RWPE1 (cell line): ENCODE data around the gene FCRL3.

ENCODE experiments used
- CTCF ChIA-PET: fragments of 350-600 bp; sonication (Branson Sonifier 250); formaldehyde crosslinking; extraction: SDS; loops from one replicate; lab custom pipeline; 2021; lab: Yijun Ruan, JAX
- POLR2A ChIA-PET: fragments of 400-600 bp; formaldehyde crosslinking; extraction: SDS; loops from one replicate; lab custom pipeline; 2020; ENCODE audit warnings: antibody characterized with exemption; ENCODE audit not compliant: low non-redundant PET; lab: Yijun Ruan, JAX
- DNase-seq: peaks from one replicate; pipeline ENCODE4 v3.0.0; 2012; ENCODE audit warnings: low spot score
- H3K27ac ChIP-seq: fragments of 450-650 bp; 2 replicates; pipeline ENCODE4 v1.5.1; 2017
- CTCF ChIP-seq: fragments of 450-650 bp; conservative IDR thresholded peaks from 2 replicates; pipeline ENCODE4 v1.5.1; 2017; ENCODE audit warnings: low read depth, mild to moderate bottlenecking

Gene FCRL3

GRCh38 chr1:157703981-157704380, 3.4 kb upstream of the FCRL3 start:
- H3K27ac ChIP-seq = no peak overlapping the region
- TF ChIP-seq CTCF = no peak
- DNase-seq = no peak
- CTCF ChIA-PET = no interaction called here
- POLR2A ChIA-PET = no interaction called here

- TF ChIP-seq CTCF = no peak
- POLR2A ChIA-PET = no interaction called here
- no peak for DNase-seq
- no peak overlapping the region for H3K27ac ChIP-seq
- CTCF ChIA-PET = interaction anchor here (0.6 to 2.1 kb wide), 2 partner anchors 11 to 79 kb away, joined by 4 to 6 read pairs; no protein-coding TSS in a partner anchor
These were observed 1.8 kb upstream of the FCRL3 start for GRCh38 chr1:157702308-157702825.

GRCh38 chr1:157700305-157700704, 264 bp downstream of the FCRL3 start:
- no peak for TF ChIP-seq CTCF
- POLR2A ChIA-PET = no interaction called here
- no peak for DNase-seq
- H3K27ac ChIP-seq = no peak overlapping the region
- CTCF ChIA-PET = interaction anchor here (0.7 to 2.1 kb wide), 2 partner anchors 9 to 14 kb away, joined by 3 to 6 read pairs; no protein-coding TSS in a partner anchor

- ChIA-PET POLR2A (no interaction called here), CTCF (no interaction called here)
- no peak overlapping the region for H3K27ac ChIP-seq
- TF ChIP-seq CTCF = no peak
- no peak for DNase-seq
These were observed 2.6 kb downstream of the FCRL3 start for GRCh38 chr1:157697781-157698569.

GRCh38 chr1:157696966-157697628, 3.5 kb downstream of the FCRL3 start:
- POLR2A ChIA-PET = no interaction called here
- CTCF ChIA-PET = no interaction called here
- no peak for DNase-seq
- TF ChIP-seq CTCF = no peak
- H3K27ac ChIP-seq = no peak overlapping the region

GRCh38 chr1:157695417-157695816, 5.2 kb downstream of the FCRL3 start:
- no peak overlapping the region for H3K27ac ChIP-seq
- ChIA-PET POLR2A (no interaction called here), CTCF (no interaction called here)
- TF ChIP-seq CTCF = no peak
- no peak for DNase-seq
